Colonic mucosa (tissue), 4 donors: Measurements from ENCODE around the gene SLC29A3. TPM values are rescaled to one million over a fixed set of nuclear protein-coding genes. Genes with fewer than 3 reads are reported as not detected.
"Not testable (repeated sequence)": the region's sequence is repeated elsewhere in the genome, so short reads cannot be mapped to it uniquely, and the experiment has no call there.

ENCODE experiments used
- DNase-seq: peaks from one replicate; pipeline ENCODE4 v3.0.0-alpha.2; 2020
- H3K27ac ChIP-seq: fragments of 200-600 bp; one replicate; pipeline ENCODE4 v1.8.0; 2021
- H3K27me3 ChIP-seq: fragments of 200-600 bp; one replicate; pipeline ENCODE4 v1.8.0; 2021
- H3K36me3 ChIP-seq: fragments of 200-600 bp; one replicate; pipeline ENCODE4 v1.8.0; 2021
- H3K4me1 ChIP-seq: fragments of 200-600 bp; one replicate; pipeline ENCODE4 v1.8.0; 2021; ENCODE audit warnings: mild to moderate bottlenecking
- H3K4me3 ChIP-seq: fragments of 200-600 bp; one replicate; pipeline ENCODE4 v1.8.0; 2021
- H3K9ac ChIP-seq, 2 donors: one replicate each; pipeline ENCODE4 v1.7.0; 2013; ENCODE audit warnings: control low read depth in 2 of 2, low read depth in 2 of 2, low read length in 2 of 2
- H3K9me3 ChIP-seq: fragments of 200-600 bp; one replicate; pipeline ENCODE4 v1.8.0; 2021
- intact Hi-C: fragments of 100-400 bp; cut with DNase I; formaldehyde crosslinking; loops from one replicate; pipeline ENCODE4 v1.14.1; 2022
- total RNA-seq, 2 donors: library from RNA; stranded (reverse); fragmentation: NEBNext Ultra II Directional in 1 of 2; extraction: Animal tissue kit (Norgen Biotek cat#: 25700) in 1 of 2; gene quantifications; one replicate each; pipeline ENCODE4 v1.2.1, GENCODE V29; 2021
- TF ChIP-seq, protein P1 (sequence below): fragments of 200-600 bp; IDR thresholded peaks from one replicate; pipeline ENCODE4 v1.8.0; 2022; ENCODE audit warnings: antibody characterized with exemption, mild to moderate bottlenecking
- donor health status: healthy.
- donor health status: DM: no; HTN: no; CAD: no.
- donor health status: DM: no; HTN: no; CAD: no.

The SLC29A3 gene
- total RNA-seq, 2 donors from 2014 or later = 3.8 to 6.5 TPM

DNA sequence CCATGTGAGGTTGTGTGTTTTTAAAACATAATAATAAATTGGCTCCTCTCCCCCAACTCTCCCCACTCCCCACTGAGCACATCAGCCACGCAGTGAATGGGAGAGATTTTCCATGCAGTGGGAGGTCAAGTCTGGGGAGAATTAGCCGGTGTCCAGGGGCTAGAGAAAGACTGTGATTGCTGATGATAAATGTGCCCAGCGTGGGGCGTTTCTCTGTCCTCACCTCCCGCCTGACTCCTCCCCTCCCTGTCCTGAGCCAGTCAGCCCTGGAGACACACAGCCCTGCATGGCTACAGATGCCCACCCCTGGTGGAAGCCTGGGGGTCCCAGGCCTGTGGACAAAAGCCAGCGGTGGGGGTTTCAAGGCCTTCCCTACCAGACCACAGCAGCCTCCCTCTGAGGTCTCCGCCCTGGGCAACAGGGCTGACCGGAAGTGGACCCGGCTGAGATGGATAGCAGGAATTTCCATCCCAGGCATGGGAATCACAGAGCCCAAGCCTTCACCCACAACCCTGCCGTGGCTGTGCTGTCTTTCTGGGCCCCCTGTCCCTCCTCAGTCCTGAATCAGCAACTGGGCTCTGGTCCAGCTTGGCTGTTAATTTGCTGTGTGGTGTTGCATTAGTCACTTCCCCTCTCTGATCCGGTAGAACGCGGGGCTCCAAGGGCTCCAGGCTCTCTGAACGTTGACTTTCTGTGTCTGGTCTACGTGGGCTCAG, 46.8 kb upstream of the SLC29A3 start:
- intact Hi-C loops = no loop called here
- H3K9ac ChIP-seq = no peak overlapping the region

DNA sequence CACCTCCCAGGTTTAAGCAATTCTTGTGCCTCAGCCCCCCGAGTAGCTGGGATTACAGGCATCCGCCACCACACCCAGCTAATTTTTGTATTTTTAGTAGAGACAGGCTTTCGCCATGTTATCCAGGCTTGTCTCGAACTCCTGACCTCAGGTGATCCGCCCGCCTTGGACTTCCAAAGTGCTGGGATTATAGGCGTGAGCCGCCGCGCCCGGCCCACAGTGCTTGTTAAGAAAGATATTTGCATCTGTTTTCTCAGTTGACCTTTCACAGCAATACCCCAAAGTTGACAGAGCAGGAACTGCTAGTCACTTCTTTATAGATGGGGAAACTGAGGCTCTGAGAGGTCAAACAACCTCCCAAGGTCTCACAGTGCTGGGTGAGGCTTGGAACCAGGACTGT, 46.1 kb upstream of the SLC29A3 start:
- H3K27me3 ChIP-seq, DNase-seq, H3K9ac ChIP-seq, H3K4me3 ChIP-seq, H3K4me1 ChIP-seq, H3K36me3 ChIP-seq, H3K27ac ChIP-seq, intact Hi-C loops, H3K9me3 ChIP-seq: not testable (repeated sequence)

More for the DNA sequence above, 46.8 kb upstream of the SLC29A3 start:
- no peaks in the 10 kb centered on the region for H3K9me3 ChIP-seq
- no peaks in the 10 kb centered on the region for H3K36me3 ChIP-seq
- H3K4me3 ChIP-seq = no peak overlapping the region
- TF ChIP-seq, protein P1, sequence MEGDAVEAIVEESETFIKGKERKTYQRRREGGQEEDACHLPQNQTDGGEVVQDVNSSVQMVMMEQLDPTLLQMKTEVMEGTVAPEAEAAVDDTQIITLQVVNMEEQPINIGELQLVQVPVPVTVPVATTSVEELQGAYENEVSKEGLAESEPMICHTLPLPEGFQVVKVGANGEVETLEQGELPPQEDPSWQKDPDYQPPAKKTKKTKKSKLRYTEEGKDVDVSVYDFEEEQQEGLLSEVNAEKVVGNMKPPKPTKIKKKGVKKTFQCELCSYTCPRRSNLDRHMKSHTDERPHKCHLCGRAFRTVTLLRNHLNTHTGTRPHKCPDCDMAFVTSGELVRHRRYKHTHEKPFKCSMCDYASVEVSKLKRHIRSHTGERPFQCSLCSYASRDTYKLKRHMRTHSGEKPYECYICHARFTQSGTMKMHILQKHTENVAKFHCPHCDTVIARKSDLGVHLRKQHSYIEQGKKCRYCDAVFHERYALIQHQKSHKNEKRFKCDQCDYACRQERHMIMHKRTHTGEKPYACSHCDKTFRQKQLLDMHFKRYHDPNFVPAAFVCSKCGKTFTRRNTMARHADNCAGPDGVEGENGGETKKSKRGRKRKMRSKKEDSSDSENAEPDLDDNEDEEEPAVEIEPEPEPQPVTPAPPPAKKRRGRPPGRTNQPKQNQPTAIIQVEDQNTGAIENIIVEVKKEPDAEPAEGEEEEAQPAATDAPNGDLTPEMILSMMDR = no peak
- no peak overlapping the region for H3K27ac ChIP-seq
- no peak for DNase-seq
- H3K4me1 ChIP-seq = no peaks in the 10 kb centered on the region
- H3K27me3 ChIP-seq = no peaks in the 10 kb centered on the region

DNA sequence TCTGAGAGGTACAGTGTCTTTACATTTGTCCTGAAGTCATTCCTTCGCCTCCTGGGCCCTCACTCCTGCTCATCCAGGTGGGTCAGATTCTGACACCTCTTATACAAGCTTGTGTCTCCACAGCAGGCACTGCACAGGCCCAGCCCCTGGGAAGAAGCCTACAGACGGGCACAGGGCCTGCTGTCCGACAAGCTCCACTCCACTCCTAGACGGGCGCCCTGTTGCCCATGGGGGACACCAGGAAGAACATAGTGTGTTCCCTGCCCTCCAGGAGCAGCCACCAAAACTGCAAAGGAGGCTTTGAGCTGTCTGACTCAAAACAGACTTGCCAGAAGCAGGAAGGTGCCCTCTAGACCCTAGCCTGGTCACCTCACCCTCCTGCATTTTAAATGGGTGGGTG, 45.6 kb upstream of the SLC29A3 start:
- TF ChIP-seq, protein P1 = no peak
- no peak overlapping the region for H3K9ac ChIP-seq
- intact Hi-C loops = no loop called here
- H3K4me3 ChIP-seq = no peak overlapping the region
- no peaks in the 10 kb centered on the region for H3K36me3 ChIP-seq
- H3K27ac ChIP-seq = no peak overlapping the region
- no peaks in the 10 kb centered on the region for H3K9me3 ChIP-seq
- no peaks in the 10 kb centered on the region for H3K27me3 ChIP-seq
- H3K4me1 ChIP-seq = no peaks in the 10 kb centered on the region
- no peak for DNase-seq

DNA sequence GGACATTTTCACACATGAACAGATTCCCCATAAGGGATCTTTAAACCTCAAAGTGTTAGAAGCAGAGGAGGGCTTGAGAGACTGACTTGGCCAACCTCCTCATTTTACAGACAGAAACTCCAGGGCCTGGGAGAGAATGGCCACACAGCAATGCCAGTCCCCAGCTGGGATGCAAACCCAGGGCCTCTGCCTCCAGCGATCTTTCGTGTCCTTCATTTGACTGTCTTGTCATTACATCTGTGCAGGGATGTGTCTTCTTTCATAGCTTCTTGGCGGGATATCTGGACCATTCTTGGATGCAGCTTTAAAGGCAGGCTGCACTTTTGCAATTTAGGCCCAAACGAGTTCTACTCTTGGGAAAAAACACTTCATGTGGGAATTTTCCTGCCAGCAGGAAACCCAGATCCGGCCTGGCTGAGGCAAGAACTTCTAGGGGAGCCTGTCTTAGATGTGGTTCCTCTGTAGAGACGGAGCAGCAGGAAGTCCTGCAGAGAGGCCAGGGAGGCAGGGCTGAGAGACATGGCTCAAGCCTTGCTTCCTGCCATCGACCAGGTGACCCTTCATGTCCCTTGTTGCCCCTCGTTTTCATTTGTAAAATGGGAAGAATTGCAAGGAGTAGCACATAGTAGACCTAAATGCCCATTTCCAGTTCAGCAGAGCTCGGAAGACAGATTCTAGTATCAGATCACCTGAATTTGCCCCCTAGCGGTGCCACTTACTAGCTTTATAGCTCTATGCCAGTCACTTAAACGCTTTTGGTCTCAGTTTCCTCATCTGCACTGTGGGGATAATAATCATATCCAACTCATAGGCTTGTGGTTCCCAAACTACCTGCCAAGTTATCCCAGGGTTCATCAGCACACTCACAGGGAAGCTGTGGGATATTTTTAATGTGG, 43.9 kb upstream of the SLC29A3 start:
- Histone ChIP-seq H3K9ac (no peak overlapping the region), H3K4me3 (no peak overlapping the region), H3K27me3 (no peaks in the 10 kb centered on the region), H3K4me1 (no peaks in the 10 kb centered on the region), H3K36me3 (no peaks in the 10 kb centered on the region), H3K27ac (no peak overlapping the region), H3K9me3 (no peaks in the 10 kb centered on the region)
- TF ChIP-seq, protein P1 = no peak
- no peak for DNase-seq
- intact Hi-C loops = no loop called here

DNA sequence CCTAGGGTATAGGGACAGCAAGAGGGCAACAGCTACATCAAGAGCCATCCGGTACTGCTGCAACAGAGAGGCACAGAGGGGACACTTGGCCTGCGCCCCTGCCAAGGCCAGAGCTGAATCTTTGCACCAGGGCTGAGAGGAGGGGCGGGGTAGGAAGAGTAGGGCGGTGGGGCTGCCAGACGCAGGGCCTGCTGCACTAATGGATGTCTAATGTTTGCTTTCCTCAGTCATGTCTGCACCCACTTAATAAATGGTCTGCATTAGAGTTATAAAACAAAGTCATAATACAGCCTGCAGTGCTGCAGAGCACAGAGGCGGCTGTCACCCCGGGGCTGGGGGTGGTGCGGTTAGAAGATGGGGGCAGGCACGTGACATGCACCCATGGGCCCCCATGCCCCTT, 42.2 kb upstream of the SLC29A3 start:
- H3K27ac ChIP-seq = no peak overlapping the region
- DNase-seq = no peak
- intact Hi-C loops = no loop called here

More for the DNA sequence above, 42.2 kb upstream of the SLC29A3 start:
- no peaks in the 10 kb centered on the region for H3K27me3 ChIP-seq
- no peak overlapping the region for H3K4me3 ChIP-seq
- no peaks in the 10 kb centered on the region for H3K9me3 ChIP-seq
- H3K36me3 ChIP-seq = no peaks in the 10 kb centered on the region
- no peak overlapping the region for H3K9ac ChIP-seq
- TF ChIP-seq, protein P1 = no peak
- no peaks in the 10 kb centered on the region for H3K4me1 ChIP-seq
